GM19025 (cell line): Measurements from ENCODE around the gene NABP2.

ENCODE experiments used
- ATAC-seq: cut with Tn5 transposase; IDR thresholded peaks from one replicate; pipeline ENCODE4 v1.9.1; 2021; ENCODE audit warnings: mild to moderate bottlenecking, low read depth, moderate library complexity; ENCODE audit not compliant: unreplicated experiment

Gene NABP2

DNA sequence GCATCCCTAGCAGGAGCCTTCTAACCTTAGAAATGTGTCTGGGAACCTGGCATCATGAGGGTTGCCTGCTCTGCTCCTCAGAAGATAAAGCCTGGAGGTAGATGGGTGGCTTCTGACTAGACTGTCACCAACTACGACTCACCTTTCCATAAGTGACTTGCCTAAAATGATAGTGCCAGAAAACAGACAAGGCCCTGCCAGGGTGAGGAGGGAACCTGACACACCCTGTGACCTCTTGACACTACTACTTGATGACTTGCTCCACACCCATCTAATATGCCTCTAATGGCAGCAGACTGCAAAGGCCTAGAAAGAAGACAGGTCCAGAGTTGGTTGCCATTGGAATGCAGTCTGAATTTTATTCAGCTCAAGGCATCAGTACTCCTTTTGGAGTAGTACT, 11.8 kb upstream of the NABP2 start:
- ATAC-seq, result no peak

DNA sequence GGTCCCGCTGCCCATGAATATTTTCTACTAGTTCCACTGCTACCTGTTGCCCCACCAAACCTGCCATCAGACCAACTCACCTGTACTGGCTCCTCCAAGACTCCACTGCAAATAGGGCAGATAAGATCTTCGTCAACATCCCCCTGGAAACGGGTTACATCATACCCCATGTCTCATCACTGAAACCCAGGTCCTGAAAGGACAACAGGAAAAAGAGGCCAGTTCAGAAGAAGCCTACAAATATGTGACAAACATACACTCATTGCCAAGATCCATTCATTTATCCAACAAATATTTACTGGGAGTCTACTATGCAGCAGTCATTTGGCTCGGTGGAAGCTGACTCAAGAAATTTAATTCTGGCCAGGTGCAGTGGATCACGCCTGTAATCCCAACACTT, 10.3 kb upstream of the NABP2 start:
- no peak for ATAC-seq

DNA sequence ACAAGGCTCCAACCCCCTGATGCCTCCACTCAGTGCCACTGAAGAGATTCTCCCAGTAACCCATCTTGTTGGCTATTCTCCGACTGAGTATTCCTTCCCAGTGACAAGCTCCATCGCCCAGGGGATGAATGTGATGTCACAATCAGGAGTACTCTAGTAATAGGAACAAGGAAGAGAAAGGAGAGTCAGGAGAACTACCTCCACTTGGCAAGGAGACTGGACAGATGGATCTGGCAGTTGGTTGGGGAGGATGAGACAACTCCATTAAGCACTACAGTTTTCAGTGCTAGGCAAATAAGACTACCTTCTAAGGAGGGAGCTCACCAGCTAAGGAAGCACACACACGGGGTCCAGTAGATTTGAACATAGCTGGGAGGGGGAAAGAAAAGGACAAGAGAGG, 7.7 kb upstream of the NABP2 start:
- no peak for ATAC-seq

DNA sequence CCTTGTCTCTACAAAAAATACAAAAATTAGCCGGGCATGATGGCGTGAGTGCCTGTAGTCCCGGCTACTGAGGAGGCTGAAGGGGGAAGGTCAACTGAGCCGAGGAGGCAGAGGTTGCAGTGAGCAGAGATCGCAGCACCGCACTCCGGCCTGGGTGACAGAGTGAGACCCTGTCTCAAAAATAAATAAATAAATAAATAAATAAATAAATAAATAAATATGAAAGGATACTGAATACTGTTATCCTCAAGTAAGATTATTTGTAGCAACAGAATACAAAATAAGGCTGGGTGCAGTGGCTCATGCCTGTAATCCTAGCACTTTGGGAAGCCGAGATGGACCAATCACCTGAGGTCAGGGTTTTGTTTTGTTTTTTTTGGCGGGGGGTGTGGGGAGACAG, 4.3 kb upstream of the NABP2 start:
- no peak for ATAC-seq

DNA sequence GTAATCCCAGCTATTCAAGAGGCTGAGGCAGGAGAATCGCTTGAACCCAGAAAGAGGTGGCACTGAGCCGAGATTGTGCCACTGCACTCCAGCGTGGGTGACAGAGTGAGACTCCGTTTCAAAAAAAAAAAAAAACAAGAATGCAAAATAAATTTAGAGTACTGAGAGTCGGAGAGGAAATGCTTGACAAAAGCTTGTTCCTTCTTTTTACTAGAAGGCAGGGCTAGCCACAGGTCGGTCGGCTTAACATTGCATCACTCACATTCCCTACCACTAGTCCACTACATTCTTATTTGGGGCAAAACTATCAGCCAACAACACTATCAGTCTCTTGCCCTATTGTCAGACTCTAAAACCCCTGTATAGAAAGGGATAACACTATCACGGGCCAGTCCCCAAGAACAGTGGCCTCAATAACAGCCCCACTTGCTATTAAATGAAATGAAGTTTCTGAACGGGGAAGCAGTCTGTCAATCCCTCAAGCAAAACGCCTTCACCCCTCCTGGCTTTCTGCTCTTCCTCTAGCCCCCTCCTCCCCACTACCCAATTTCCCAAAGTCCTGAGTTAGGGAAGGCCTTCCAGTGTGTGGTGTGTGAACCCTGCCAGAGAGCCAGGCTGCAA, 3.4 kb upstream of the NABP2 start:
- no peak for ATAC-seq

DNA sequence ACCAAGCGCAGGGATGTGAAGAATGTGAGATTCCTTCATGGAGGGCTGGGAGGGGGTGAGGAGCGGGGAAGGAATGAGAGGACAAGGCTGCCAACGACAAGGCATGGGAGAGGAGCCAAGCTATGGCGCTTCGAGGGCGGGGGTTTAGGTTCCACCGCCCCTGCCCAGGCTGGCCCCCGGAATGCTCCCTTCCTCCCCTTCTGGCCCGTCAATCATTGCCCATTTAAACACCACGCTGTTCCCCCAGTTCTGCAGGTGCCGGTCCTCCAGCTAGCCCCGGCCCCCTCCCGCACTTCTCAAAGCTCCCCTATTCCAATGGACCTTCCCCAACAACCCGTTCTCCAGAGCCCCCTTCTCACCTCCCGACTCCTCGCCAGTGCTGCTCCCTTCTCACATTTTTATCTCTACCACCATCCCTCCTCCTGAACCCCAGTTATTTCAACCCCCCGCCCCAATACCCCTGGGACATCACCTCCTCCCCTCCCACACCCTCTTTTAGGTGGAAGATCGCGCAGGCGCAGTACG, 2.8 kb upstream of the NABP2 start:
- peak; percentile 20 for ATAC-seq

DNA sequence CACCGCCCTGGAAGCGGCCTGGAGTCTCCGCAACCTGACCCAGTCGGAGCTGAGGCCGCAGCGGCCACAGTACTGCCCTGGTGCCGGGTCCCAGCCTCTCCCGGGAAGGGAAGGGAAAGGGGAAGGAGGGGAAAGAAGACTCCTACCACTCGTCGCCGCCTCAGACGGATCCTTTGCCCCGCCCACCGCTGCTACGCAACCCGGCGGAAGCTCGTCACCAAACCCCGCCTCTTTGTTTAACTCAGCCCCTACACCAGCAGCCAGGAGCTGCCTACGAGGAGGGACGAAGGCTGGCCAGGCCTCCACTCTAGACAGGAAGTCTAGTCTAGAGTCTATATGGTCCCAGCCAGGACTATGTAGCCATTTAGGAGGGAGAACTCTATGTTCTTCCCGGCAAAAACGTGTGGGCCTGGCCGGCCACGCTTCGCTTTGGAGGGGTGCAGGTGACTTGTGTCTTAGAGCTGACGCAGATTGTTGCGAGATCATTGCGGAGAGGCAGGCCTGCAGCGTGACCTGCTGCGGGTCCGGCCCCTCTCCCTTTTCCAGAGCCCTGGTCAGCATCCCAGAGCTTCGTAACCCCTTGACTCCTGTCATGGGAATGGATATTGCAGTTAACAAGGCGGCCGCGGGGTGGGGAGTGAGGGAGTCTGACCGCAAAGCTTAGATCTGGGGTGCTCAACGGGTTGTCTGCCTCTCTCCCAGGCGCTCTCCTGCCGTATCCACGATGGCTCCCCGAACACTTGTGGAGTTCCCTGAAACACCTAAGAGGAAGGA, 2.2 kb upstream of the NABP2 start, which contains the start of gene RNF41:
TSS of gene RNF41 (minus strand) at position 166 of the 774 bp plus-strand sequence. CDS start 7,875 bp downstream, outside the sequence.
- peak; percentile 76 for ATAC-seq

DNA sequence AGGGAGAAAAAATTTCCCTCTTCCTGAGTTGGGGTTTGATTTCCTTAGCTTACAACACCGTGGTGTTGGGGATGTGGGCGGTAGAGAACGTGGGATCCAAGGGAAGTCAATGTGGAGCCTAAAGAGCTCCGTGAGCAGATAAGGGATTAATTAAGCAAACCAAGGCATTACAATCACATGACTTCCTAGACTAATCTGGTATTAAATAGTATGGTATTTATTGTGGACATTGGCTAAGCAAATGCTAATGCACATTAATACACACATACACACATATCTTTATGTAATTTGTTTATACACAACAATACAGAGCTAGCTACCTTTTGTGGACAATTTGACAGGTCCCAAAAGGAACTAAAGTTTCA, 1.6 kb upstream of the NABP2 start:
- ATAC-seq, result no peak

DNA sequence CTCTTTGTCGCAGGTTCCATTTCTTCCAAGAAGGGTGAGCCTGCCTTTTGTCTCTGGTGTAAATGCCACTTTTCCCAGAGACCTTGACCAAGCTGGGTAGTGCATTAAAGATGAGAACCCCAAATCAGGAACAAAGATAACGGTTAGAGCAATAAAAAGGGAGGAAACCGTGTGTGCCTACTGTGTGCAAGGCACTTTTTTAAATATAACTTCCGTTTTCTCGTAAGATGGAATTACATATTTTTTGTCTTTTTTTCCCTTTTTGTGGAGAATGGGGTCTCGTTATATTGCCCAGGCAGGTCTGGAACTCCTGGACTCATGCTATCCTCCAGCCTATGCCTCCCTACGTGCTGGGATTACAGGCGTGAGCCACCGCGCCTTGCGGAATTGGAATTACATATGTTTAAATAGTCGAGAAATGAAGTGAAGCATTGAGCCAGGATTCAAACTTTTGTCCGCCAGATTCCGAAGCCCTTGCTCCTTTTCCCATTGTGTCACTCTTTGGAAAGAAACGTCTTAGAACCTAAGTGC, 506 bp upstream of the NABP2 start:
- ATAC-seq, result no peak

DNA sequence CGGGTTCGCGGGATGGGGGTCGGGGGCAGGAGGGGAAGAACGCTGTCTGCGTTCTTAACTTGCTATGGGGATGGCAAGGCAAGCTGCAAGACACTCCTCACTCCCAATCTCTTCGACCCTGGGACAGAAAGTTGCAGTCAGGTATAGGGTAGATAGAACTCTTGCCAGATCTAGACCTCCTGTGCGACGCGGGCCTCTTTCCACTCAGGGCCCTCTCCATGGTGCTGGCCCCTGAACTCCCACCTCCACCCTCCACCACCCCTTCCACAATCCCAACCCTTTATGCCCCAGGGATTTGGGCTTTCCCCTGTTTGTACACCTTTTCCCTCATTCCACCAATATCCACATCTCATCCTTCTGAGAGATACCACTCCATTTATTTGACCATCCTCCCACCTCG, 812 bp downstream of the NABP2 start:
- ATAC-seq, result no peak

DNA sequence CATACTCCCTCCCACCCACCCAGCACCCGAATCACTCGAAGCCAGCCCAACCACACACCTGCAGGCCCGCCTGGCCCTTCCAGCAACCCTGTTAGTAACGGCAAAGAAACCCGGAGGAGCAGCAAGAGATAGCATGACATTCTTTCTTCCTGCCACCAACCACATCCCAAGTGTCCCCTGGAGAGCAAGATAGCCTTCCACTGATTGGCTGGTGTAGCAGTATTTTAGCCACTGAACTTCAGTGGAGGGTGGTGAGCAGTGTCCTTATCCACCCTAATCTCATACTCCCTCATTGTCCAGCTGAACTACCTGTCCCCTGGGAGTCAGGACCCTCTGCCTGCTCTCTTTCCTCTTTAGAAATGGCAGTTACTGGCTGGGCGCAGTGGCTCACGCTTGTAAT, 4.9 kb downstream of the NABP2 start:
- ATAC-seq, result no peak

DNA sequence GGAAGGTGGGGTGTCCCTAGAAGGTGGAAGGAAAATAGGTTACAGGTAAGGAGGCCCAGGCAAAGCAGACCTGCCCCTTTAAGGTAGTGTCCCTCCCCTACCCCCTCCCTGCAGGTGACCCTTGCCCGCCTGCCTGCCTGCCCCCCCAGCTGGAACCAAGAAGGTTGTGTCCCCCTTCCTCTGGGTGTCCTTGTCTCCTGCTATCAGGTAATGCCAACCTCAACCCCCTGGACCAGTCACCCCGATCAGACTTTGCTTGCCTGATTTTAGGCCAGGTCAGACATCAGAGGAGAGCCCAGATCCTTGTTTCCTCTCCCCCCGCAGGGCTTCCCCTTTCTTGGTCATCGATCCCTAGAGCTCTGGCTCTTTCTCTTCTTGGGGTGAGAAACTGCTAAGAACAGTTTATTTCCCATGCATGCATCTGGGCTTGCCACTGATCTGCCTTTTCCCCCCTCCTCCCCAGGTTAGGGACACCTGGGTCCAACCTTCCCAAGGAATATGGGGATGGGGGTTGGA, 5.8 kb downstream of the NABP2 start, which contains the start of gene SLC39A5:
TSS of gene SLC39A5 (plus strand) at position 136 of the 516 bp plus-strand sequence. CDS start 1,224 bp downstream, outside the sequence.
- ATAC-seq, result no peak

DNA sequence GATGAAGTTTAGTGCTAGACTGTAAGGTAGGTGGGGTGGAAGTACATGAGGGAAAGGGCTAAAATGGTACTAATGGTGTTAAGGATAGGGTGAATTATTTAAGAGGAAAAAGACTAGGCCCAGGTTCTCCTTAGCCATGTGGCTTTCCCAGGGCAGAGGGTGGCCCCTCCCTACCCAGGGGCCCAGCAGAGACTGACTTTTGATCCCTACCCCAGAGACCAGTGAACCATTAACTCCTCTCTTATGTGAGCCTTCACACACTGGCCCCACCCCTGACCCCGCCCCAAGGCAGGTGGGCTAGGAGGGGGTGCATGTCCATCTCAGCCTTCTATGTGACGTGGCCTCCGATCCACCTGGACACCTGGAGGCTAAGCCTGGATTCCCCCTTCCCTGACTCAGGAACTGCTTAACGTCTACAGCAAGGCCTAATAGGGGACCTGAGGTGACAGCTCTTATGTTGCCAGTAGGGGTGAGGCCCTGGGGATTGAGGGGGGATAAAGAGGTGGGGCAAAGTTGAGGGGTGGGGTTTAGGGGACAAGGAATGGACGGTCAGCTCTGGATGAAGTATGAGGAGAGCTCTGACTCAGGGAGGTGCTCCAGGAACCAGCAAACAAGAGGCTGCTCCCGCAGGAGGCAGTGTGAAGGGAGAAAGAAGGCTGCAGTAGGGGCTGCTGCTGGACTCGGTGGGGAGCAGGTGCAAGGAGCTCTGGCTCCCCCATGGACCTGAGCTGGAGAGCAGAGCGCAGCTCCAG, 6.5 kb downstream of the NABP2 start:
- no peak for ATAC-seq

DNA sequence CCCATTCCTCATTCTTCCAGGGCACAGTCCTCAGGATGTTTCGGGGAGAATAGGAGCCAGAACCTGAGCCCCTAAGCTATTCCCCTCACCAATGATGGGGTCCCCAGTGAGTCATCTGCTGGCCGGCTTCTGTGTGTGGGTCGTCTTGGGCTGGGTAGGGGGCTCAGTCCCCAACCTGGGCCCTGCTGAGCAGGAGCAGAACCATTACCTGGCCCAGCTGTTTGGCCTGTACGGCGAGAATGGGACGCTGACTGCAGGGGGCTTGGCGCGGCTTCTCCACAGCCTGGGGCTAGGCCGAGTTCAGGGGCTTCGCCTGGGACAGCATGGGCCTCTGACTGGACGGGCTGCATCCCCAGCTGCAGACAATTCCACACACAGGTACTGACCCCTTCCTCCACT, 7.0 kb downstream of the NABP2 start:
- ATAC-seq, result no peak

DNA sequence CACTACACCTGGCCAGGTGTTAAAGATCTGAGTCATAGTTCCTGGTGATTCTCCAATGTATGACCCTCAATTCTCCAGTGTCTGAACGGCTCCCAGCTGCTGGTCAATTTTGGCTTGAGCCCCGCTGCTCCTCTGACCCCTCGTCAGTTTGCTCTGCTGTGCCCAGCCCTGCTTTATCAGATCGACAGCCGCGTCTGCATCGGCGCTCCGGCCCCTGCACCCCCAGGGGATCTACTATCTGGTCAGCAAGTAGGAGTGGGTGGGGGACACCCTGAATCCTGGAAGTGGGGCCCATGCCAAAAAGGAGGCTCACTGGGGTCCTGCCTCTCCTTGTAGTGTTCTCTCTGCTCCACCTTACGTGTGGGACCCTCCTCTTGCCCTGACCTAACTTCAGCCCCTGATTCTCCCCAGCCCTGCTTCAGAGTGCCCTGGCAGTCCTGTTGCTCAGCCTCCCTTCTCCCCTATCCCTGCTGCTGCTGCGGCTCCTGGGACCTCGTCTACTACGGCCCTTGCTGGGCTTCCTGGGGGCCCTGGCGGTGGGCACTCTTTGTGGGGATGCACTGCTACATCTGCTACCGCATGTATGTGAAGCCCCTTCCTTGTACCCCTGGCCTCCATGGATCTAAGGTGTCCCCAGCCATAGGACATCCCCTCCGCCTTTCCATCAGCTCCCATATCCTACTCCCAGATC, 10.7 kb downstream of the NABP2 start:
- no peak for ATAC-seq

DNA sequence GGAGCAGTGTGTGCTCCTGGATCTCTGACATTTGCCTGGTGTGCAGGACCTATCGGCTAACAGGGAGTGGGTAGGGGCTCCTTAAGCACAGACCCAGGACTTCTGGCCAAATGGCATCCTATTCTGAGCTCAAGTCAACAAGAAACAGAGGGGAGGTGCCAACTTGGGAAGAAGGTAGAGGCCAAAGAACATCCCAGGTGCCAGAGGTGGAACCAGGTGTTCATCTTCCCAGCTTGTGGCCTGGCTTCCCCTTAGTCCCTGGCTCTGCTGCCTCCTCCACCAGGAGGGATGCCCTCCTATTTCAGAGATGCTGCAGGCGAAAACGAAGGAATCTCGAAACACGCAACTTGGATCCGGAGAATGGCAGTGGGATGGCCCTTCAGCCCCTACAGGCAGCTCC, 11.9 kb downstream of the NABP2 start:
- no peak for ATAC-seq

DNA sequence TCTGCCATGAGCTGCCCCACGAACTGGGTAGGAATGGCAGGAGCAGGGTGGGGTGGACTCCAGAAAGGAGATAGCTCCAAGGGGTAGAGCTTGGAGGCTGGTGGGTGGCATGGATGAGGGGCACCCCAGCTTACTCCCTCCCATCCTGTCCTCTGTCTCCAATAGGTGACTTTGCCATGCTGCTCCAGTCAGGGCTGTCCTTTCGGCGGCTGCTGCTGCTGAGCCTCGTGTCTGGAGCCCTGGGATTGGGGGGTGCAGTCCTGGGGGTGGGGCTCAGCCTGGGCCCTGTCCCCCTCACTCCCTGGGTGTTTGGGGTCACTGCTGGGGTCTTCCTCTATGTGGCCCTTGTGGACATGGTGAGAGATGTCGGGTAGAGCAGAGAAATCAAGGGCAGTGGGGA, 12.8 kb downstream of the NABP2 start:
- ATAC-seq, result no peak

DNA sequence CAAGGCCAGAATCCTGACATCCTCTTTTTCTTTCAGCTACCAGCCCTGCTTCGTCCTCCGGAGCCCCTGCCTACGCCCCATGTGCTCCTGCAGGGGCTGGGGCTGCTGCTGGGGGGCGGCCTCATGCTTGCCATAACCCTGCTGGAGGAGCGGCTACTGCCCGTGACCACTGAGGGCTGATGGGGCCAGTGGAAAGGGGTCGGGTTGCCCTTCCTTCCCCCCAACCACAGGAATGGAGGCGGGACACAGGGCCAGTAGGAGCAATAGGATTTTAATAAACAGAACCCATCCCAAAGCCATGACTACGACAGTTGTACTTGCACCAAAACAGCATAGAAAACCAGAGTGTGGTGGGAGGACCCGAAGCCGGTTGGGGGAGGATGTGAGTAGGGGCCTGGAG, 13.4 kb downstream of the NABP2 start:
- ATAC-seq, result no peak

DNA sequence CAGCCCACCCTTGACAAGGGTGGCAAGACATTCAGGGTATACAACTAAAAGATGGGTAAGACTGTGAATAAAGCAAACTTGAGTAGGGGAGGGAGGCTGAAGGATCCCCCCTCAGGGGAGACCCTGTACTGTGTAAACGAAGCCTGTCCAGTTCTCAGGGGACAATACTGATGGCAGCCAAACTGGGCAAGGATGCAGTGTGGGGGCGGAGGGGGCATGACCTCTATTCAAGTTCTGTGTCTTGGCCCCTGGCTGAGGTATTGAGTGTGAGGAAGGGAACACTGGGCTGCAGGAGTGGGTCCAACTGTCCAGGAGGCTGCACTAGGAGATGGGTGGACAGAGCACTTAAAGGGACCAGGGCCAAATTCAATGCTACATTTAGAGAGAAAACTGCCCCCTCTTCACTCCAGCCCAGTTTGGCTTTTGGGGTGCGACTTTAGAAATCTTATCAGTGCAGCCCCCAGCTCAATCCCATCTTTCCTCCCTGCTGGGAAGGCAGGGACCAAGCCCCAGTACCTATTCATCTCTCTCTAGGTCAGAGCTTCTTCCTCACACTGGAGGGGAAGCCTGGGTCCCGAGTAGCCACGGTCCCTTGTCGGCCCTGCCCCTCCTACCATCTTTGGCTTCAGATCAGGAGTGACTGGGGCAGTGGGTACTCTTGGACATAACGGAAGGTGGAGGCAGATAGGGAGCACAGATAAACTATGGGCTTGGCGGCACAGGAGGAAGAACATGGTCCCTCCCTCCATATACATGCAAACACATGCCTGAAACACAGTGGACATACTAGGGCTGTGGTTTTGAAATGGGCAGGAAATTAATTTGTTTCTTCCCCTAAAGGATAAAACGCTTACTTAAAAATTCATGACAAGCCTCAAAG, 17.5 kb downstream of the NABP2 start:
- no peak for ATAC-seq
